HG03558 (cell line): Measurements from ENCODE around the gene TMEM132D.

Source experiments
- ATAC-seq: cut with Tn5 transposase; IDR thresholded peaks from one replicate; pipeline ENCODE4 v1.9.1; 2021; ENCODE audit warnings: moderate number of reproducible peaks; ENCODE audit not compliant: unreplicated experiment; ENCODE audit errors: extremely low read depth

Gene TMEM132D

GRCh38 chr12:129084875-129085826 lies 818.7 kb downstream of the TMEM132D start:
- ATAC-seq, result no peak

- ATAC-seq, result no peak
Observed at GRCh38 chr12:129083121-129083840, 820.5 kb downstream of the TMEM132D start.

DNA sequence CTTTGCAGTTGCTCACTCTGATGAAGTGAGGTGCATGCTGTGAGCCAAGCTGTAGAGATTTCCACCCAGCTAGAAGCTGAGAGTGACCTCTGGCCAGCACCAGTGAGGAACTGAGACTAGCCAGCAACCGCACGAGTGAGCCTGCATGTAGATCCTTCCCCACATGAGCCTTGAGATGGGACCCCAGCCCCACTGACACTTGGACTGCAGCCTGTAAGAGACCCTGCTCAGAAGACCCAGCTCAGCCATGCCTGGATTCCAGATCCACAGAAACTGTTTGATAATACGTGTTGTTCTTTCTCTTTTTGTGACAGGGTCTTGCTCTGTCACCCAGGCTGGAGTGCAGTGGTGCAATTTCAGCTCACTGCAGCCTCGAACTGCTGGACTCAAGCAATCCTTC lies 821.4 kb downstream of the TMEM132D start:
- no peak for ATAC-seq

GRCh38 chr12:129081755-129082250 lies 822.0 kb downstream of the TMEM132D start:
- no peak for ATAC-seq

GRCh38 chr12:129080821-129081220 lies 823.0 kb downstream of the TMEM132D start:
- ATAC-seq, result no peak

GRCh38 chr12:129080391-129080790 lies 823.4 kb downstream of the TMEM132D start:
- no peak for ATAC-seq

DNA sequence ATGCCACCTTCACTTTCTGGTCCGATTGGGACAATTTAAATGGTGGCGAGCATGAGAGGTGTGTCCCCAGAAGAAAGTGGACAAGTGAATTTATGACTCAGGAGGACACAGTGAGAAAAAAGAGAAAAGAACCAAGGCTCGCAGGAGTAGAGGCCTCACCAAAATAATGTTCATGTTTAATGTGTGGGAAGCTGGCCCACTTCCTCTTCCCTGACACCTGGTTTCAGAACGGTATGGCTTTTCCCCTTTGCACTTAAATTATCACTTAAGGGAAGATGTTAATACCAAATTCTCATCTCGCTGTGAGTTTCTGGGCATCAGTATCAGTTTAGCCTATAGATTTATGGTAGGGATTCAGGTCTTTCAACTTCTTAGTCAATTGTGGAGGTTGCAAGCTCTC lies 824.1 kb downstream of the TMEM132D start:
- no peak for ATAC-seq

- no peak for ATAC-seq
Observed at GRCh38 chr12:129076441-129077320, 827.1 kb downstream of the TMEM132D start.

DNA sequence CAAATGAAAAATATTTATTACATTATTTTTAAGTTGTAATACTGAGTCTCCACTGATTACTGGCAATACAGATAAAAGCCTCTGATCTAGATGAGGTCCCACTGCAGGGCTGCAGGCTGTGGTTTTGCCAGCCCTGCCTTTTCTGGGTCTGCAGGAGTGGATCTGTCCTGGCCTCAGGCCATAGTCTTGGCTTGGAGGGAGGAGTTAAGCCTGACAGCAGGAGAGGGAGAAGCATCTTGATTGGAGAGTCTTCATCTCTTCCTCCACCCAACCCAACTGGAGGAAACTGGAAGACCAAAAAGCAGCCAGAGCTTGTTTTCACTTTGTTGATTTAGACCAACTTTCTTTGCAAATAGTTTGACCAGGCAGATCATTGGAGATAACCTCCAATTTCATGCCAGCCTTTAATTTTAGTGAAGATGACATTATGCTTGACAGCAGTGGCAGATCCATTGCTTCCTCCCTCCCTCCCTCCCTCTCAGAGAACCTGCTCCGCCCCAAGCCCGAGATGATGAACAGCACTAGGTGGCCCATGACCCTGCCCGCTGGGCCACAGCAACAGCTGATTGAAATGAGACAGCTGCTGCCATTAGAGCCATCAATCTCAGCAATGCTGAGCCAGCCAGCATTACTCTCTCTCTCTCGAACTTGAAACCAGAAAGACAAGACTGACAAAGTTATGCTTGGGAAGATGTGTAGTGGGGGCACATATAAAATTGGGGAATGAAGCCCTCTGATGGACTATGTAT lies 828.2 kb downstream of the TMEM132D start:
- no peak for ATAC-seq

DNA sequence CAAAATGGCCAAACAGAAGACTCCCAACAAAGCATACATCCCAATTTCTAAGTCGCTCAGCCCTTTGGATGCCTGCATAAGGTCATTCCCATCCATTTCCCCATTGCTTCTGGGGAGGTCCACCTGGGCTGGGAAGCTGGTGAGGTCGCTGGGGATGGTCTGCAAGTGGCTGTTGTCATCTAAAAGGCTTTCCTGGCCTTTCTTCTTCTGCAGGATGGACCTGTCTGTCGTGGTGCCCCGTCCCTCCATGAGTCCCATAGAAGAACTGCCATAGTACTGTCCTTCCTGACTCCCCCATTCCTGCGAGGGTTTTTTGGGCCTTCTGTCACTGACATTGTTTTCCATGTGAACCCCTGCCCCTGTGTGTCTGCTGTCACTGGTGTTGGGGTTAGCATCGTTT lies 829.4 kb downstream of the TMEM132D start:
- no peak for ATAC-seq

DNA sequence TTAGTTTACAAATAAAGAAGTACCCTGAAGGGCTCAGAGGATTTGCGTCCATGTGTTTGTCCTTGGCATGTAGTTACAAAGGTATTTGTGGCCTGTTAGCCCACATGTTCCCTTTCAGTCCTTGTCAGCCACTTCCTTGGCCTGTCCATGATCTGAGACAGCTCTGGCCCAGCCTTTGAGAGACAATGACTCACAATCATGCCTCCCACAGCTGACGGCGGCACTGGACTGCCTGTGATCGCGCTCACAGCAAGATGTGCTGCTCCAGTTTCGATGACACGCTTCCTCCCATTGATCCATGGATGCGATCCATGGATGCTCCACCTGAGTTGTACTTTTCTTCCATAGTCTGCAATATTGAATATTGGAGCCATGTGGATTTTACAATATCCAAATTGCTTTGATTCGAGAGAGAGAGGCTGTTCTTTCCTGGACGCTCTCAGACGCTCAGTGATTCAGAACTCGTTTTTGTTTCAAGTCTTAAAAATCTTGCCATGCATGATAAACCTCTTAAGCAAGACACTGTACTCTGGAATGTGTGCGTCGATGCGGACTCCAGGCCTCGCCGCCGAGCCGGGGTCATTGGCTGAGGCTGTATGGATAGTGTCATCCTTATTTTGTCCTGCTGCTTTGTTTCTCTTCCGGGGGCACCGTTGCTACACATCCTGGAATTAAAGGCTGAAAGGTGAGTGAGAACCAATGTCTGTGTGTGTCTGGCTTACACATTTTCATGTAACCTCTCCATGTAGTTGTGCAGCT lies 830.5 kb downstream of the TMEM132D start:
- no peak for ATAC-seq

GRCh38 chr12:129071362-129071761 lies 832.5 kb downstream of the TMEM132D start:
- no peak for ATAC-seq

GRCh38 chr12:129069886-129070285 lies 833.9 kb downstream of the TMEM132D start:
- no peak for ATAC-seq

- no peak for ATAC-seq
Observed at GRCh38 chr12:129068684-129069083, 835.1 kb downstream of the TMEM132D start.

DNA sequence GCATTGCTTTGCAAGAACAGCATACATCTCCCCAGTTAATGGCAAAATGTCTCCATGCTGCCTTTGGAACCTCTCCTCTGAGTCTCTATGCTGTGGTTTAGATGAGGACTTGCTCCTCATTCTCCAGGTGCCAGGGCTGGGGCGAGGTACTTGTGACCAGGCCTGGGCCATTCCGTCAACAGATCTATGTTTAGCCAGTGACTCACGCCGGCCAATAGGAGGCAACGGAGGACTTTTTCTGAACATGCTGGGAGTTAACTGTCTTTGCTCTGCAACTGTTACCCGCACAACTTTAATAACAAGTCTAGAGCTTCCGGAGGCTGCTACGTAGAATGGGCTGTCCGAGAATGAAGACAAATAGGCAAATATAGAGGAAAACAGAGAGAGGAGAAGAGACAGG lies 836.3 kb downstream of the TMEM132D start:
- ATAC-seq, result no peak

GRCh38 chr12:129064209-129064855 lies 839.5 kb downstream of the TMEM132D start:
- no peak for ATAC-seq

DNA sequence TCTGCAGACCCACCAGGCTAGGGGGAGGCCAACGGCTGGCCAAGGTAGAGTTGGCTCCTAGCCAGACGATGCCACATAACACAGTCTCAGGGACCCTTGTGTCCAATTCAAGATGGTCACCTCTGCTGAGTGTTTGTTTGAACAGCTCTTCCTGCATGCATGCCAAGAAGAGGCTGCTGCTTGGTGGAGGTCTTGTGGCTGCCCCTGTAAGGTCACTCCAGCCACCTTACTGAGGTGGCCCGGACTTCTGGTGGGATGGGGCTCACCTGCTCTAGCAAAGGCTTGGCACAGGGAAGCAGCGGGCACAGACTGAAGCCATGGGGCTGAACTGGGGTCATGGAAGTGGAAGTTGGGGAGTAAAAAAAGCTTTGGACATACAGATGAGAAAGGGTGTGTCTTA lies 840.2 kb downstream of the TMEM132D start:
- no peak for ATAC-seq

DNA sequence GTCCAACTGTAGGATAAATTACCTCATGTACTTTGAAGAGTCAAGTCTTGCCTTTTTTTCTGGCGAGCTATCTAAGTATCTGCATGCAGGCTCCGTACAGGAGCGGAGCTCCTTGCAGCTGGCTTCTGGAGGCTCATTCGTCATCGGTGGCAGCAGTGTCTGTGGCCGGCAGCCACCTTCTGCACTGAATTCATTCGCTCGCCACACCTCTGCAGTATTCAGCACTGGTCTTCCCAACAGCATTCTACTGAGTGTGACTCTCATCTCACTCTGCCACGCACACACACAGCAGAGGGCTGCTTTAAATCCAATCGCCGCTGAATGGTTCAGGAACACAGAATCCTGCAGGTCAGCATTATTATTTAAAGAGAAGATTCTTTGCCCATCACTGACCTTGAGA lies 850.6 kb downstream of the TMEM132D start:
- no peak for ATAC-seq
